NT2/D1 (cell line): ENCODE data around the gene IL11.

Source experiments
- SUZ12 ChIP-seq: IDR thresholded peaks from 2 replicates; pipeline ENCODE4 v1.6.1; 2011; ENCODE audit not compliant: insufficient read length, insufficient read depth; ENCODE audit errors: extremely low read depth
- YY1 ChIP-seq: IDR thresholded peaks from 2 replicates; pipeline ENCODE4 v1.6.1; 2011; ENCODE audit not compliant: insufficient read length, insufficient read depth
- ZNF274 ChIP-seq: IDR thresholded peaks from 2 replicates; pipeline ENCODE4 v1.6.1; 2011; ENCODE audit warnings: mild to moderate bottlenecking, low read depth, low read length

DNA sequence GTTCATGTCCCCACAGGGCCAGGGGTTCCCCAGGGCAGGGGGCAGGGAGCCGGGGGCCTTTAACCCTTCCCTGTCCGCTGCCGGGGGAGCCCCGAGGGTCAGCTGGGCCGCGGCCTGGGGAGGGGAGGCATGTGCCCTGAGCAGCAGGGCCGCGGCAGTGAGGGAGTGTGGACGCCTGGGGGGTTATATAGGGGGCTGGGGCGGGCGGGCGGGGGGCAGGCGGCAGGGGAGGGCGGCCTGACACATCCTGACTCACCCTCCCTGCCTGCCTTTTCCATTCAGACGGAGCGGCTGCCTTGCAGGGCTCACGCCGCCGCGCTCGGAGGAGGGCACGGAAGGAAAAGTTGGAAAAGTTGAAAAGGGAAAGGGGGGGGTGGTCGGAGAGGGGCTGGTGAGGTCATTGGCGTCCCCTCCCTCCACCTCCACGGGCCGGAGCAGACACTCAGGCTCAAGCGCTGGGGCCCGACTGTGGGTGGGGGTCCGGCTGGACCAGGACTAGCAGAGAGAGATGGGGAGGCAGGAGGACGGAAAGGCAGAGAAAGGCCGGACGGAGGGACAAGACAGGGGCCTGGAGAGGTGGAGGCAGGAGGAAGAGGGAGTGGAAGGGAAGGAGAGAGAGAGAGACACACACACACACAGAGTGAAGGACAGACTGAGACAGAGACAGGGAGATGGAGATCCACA is at the start of gene IL11:
- TF ChIP-seq YY1 (no peak), ZNF274 (no peak), SUZ12 (no peak)
